ENCODE measurements around the gene SLFNL1. TPM values are rescaled to one million over a fixed set of nuclear protein-coding genes. Genes with fewer than 3 reads are reported as not detected.

The SLFNL1 gene
- total RNA-seq, 1 experiment from 2014 or later = not detected

GRCh38 chr1:40986956-40987355 is 34.6 kb downstream of the SLFNL1 start:
- no peak for DNase-seq (ENCODE audit: low read depth)

GRCh38 chr1:40986328-40986783 is 35.2 kb downstream of the SLFNL1 start:
- no peak for DNase-seq (ENCODE audit: low read depth)

GRCh38 chr1:40985875-40986274 is 35.6 kb downstream of the SLFNL1 start:
- no peak for DNase-seq (ENCODE audit: low read depth)

- DNase-seq (ENCODE audit: low read depth) = no peak
These were observed 36.4 kb downstream of the SLFNL1 start for GRCh38 chr1:40985161-40985560.

- no peak for DNase-seq (ENCODE audit: low read depth)
These were observed 37.0 kb downstream of the SLFNL1 start for GRCh38 chr1:40984531-40984930.

- DNase-seq (ENCODE audit: low read depth) = no peak
These were observed 37.5 kb downstream of the SLFNL1 start for GRCh38 chr1:40984066-40984465.

GRCh38 chr1:40983286-40983685 is 38.2 kb downstream of the SLFNL1 start:
- DNase-seq (ENCODE audit: low read depth) = no peak

- no peak for DNase-seq (ENCODE audit: low read depth)
These were observed 38.8 kb downstream of the SLFNL1 start for GRCh38 chr1:40982721-40983120.

GRCh38 chr1:40981691-40982448 is 39.7 kb downstream of the SLFNL1 start:
- DNase-seq (ENCODE audit: low read depth) = no peak

- peak; percentile 50 for DNase-seq (ENCODE audit: low read depth)
These were observed 40.9 kb downstream of the SLFNL1 start for GRCh38 chr1:40980453-40981121.

- no peak for DNase-seq (ENCODE audit: low read depth)
These were observed 41.5 kb downstream of the SLFNL1 start for GRCh38 chr1:40980068-40980452.

GRCh38 chr1:40979241-40980067 is 42.1 kb downstream of the SLFNL1 start, which contains the start of gene CTPS1:
TSS of gene CTPS1 (plus strand) at chr1:40979696. CDS start at chr1:40983291, 3,595 bp downstream.
- peak; percentile 98 for DNase-seq (ENCODE audit: low read depth)

GRCh38 chr1:40978886-40979240 is 42.7 kb downstream of the SLFNL1 start:
- no peak for DNase-seq (ENCODE audit: low read depth)

- DNase-seq (ENCODE audit: low read depth) = no peak
These were observed 43.8 kb downstream of the SLFNL1 start for GRCh38 chr1:40977716-40978115.

- DNase-seq (ENCODE audit: low read depth) = no peak
These were observed 44.4 kb downstream of the SLFNL1 start for GRCh38 chr1:40976952-40977690.

GRCh38 chr1:40974945-40975344 is 46.6 kb downstream of the SLFNL1 start:
- no peak for DNase-seq (ENCODE audit: low read depth)

- DNase-seq (ENCODE audit: low read depth) = no peak
These were observed 47.6 kb downstream of the SLFNL1 start for GRCh38 chr1:40973912-40974311.

GRCh38 chr1:40971966-40972365 is 49.6 kb downstream of the SLFNL1 start:
- no peak for DNase-seq (ENCODE audit: low read depth)

- no peak for DNase-seq (ENCODE audit: low read depth)
These were observed 52.1 kb downstream of the SLFNL1 start for GRCh38 chr1:40969445-40969844.

GRCh38 chr1:40966417-40966816 is 55.1 kb downstream of the SLFNL1 start:
- DNase-seq (ENCODE audit: low read depth) = no peak
